GM18870 (cell line): ENCODE results near the gene RAVER1.

Source experiments
- ATAC-seq: cut with Tn5 transposase; IDR thresholded peaks from one replicate; pipeline ENCODE4 v1.9.1; 2021; ENCODE audit warnings: moderate library complexity; ENCODE audit not compliant: unreplicated experiment

RAVER1 gene

GRCh38 chr19:10270616-10271394 is 62.5 kb downstream of the RAVER1 start, which contains the start of gene ICAM1:
Gene ICAM1 (plus strand): TSS chr19:10271120. CDS start chr19:10271160, 40 bp downstream.
- no peak for ATAC-seq

GRCh38 chr19:10270180-10270615 is 63.1 kb downstream of the RAVER1 start:
- no peak for ATAC-seq

GRCh38 chr19:10269333-10270179 is 63.8 kb downstream of the RAVER1 start:
- no peak for ATAC-seq

- ATAC-seq = no peak
Observed at GRCh38 chr19:10268071-10268470, 65.3 kb downstream of the RAVER1 start.

GRCh38 chr19:10266706-10267105 is 66.6 kb downstream of the RAVER1 start:
- ATAC-seq = no peak
